ENCODE measurements around the gene CLCF1.

DNA sequence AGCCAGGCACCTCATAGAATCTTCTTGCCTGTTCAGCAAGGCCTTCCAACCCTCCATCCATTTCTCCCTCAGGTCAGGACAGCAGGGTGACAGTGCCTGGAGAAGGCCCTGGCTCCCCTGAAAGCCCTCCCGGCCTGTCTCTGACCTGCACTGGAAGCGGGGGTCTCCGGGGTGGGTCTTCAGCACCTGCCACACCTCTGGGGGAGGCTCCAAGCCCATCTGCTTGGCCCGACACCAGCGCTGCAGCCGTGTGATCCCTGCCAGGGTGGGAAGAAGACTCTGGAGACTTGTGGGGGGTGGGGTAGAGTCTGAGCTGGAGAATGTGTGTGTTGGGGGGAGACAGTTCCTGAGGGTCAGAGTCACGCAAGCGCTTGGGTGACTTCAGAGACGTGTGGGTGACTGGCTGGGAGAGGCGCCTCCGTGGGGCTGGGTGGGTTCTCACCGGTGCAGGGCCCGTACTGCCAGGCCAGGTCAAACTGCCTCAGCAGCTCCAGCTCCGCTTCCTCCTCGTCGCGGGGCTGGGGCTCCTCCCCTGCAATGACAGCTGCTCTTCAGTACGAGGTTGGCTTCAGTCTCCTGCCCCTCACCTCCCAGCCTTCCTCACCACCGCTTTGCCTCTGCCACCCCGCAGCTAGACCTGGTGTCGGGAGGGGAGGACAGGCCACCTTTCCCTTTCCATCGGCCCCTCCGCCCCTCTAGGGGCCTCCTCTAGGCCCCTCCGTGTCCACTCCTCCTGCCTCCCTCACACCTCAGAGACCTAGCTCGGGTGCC is 20.7 kb downstream of the CLCF1 start:
- TF ChIP-seq, protein P1, sequence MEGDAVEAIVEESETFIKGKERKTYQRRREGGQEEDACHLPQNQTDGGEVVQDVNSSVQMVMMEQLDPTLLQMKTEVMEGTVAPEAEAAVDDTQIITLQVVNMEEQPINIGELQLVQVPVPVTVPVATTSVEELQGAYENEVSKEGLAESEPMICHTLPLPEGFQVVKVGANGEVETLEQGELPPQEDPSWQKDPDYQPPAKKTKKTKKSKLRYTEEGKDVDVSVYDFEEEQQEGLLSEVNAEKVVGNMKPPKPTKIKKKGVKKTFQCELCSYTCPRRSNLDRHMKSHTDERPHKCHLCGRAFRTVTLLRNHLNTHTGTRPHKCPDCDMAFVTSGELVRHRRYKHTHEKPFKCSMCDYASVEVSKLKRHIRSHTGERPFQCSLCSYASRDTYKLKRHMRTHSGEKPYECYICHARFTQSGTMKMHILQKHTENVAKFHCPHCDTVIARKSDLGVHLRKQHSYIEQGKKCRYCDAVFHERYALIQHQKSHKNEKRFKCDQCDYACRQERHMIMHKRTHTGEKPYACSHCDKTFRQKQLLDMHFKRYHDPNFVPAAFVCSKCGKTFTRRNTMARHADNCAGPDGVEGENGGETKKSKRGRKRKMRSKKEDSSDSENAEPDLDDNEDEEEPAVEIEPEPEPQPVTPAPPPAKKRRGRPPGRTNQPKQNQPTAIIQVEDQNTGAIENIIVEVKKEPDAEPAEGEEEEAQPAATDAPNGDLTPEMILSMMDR (IDR thresholded peaks at IDR 0.05), result no peak
- TF ChIP-seq POLR2A (IDR thresholded peaks at IDR 0.05), result no peak
